ENCODE data around the gene CYTH1.

- TF ChIP-seq CTCF (IDR thresholded peaks at IDR 0.05) (no peak), EZH2 (IDR thresholded peaks at IDR 0.05; ENCODE audit: borderline replicate concordance, insufficient read depth, low read depth, low read length, poor library complexity, severe bottlenecking) (no peak)
Measured at GRCh38 chr17:78767806-78768205, 14.3 kb downstream of the CYTH1 start.

Data from B cell (primary cell).